HG02981 (cell line): Measurements from ENCODE around the gene ERCC6L2.

Experiments
- ATAC-seq: cut with Tn5 transposase; IDR thresholded peaks from one replicate; pipeline ENCODE4 v1.9.1; 2021; ENCODE audit warnings: mild to moderate bottlenecking, moderate library complexity; ENCODE audit not compliant: unreplicated experiment

Gene ERCC6L2

DNA sequence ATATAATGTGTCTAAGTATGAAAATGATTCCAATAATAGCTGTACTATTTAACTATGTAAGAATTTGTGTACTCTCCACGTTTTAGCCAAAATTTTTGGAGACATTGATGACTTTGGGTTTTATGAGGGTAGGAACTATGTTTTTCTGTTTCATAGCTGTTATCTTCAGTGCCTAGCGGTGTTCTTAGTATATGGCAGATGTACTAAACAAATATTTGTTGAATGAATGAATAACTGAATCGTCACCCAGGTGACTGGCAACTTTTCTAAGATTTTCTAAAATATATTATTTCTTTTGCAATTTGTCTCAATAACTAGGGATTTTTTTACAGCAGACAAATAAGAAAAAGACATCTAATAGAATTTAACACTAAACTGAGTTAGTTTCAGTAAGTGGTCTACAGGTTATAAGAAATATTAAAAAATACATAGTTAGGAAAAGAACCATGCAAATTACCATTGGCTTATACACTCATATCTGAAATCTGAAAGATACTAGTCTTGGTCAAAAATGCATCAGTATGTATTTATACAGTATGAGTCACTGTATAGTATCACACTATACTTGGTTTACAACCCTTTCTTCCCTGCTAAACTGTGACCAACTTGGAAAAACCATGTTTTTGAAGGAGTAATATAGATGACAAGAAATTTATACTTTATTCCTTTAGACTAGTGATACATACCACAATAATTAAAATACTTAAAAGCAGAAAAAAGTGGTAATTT is 10.5 kb upstream of the ERCC6L2 start:
- no peak for ATAC-seq

- ATAC-seq, result no peak
Observed at GRCh38 chr9:95870352-95870751, 5.1 kb upstream of the ERCC6L2 start.

- no peak for ATAC-seq
Observed at GRCh38 chr9:95870906-95871305, 4.6 kb upstream of the ERCC6L2 start.

GRCh38 chr9:95874303-95874988 is 1.0 kb upstream of the ERCC6L2 start:
- no peak for ATAC-seq

GRCh38 chr9:95874989-95875304 is 544 bp upstream of the ERCC6L2 start:
- no peak for ATAC-seq

DNA sequence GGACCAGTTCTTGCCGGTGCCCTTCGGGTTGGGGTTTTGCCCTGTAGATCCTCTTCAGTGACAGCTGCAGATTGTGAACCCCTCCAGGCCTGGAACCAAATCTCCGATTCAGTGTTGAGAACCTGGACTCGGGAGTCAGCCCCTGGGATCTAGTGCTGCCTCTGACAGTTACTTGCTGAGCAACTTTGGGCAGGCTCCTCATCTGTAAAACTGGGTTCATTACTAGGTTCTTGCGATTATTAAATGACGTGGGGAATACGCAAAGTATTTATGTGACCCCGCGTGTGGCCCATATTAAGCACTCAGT is 600 bp downstream of the ERCC6L2 start:
- ATAC-seq, result no peak

DNA sequence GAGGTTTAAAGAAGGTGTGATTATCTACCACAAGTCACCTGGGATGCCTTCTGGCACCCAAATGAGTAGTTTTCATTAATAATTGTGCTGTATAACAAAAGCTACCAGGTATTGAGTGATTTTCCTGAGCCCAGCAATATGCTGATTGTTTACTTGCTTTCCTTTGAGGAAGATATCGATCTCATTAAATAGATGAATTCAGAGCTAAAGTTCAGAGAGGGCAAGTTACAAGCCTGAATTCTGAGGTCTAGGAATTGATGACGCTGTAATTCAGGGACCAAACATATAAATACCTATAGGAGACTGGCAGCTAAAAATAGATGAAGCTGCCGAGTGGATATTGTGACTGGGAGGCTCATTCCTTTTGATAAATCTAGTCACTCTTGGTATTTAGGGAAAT is 1.1 kb downstream of the ERCC6L2 start:
- no peak for ATAC-seq

GRCh38 chr9:95877984-95878383 is 2.5 kb downstream of the ERCC6L2 start:
- no peak for ATAC-seq

- ATAC-seq, result no peak
Observed at GRCh38 chr9:95879591-95879990, 4.1 kb downstream of the ERCC6L2 start.

DNA sequence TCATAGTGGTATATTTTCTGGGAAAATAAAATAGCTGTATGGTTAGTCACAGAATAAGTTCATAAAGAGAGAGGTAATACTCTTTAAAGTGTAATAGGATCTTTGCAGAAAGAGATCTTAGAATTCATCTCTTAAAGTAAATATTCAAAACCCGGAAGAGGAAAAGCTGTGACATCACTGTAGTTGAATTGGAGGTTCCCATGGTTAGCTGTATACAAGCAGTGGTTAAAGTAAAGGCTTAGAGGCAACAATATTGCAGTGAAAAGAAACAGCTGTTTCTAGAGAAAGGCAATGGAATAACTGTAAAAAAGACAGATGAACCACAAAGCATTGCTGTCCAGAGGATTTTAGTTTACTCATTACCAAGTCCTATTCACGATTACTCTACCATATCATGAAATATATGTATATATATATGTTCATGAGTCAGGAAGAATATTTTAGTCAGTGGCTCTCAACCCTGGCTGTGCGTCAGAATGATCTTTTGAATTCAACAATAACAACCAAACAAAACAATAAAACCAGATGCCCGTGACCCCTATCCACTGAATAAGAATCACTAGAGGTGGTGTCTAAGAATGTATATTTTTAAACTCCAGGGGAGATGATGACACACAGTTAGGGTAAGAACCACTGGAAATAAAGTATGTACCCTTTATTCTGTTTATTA is 4.7 kb downstream of the ERCC6L2 start:
- ATAC-seq, result no peak

GRCh38 chr9:95887926-95888497 is 12.5 kb downstream of the ERCC6L2 start:
- no peak for ATAC-seq

DNA sequence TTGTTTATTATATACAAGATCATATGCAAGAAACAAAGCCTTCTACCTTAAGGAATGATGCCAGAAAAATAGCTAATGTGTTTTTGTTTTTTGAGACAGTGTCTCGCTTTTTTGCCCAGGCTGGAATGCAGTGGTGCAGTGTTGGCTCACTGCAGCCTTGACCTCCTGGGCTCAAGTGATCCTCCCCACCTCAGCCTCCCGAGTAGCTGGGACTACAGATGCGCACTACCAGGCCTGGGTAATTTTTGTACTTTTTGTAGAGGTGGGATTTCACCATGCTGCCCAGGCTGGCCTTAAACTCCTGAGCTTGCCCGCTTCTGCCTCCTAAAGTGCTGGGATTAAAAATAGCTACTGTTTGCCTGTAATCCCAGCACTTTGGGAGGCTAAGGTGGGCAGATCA is 15.1 kb downstream of the ERCC6L2 start:
- ATAC-seq, result no peak

DNA sequence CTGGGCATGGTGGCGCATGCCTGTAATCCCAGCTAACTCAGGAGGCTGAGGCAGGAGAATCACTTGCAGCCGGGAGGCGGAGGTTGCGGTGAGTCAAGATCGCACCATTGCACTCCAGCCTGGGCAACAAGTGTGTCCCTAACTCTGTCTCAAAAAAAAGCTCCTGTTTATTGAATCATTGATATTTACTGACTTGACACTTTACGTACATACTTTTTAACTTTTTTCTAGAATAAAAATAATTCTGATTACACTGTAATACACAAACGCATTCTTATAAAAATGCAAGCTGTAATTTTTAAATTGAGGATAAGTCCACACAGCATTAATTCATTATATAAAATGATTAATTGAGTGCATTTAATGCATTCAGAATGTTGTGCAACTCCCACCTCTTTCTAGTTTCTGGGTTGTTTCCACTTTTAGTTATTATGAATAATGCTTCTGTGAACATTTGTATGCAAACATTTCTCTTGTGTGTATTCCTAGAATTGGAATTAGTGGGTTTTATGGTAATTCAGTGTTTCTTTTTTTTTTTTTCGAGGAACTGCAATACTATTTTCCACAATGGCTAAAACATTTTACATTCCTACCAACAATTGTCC is 15.7 kb downstream of the ERCC6L2 start:
- ATAC-seq, result no peak

DNA sequence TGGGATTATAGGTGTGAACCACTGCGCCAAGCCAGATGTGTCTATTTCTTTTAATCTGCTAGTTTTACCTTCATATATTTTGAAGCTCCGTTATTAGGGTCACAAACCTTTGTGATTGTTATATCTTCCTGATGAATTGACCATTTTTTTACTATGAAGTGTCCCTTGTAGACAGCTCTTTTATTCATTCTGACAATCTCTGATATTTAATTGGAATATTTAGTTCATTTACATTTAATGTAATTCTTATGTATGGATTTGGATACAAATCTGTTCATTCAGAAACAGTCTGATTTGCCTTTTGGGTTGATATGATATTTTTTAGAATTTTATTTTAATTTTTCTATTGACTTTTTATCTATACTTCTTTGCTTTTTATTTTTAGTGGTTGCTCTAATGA is 17.2 kb downstream of the ERCC6L2 start:
- no peak for ATAC-seq

DNA sequence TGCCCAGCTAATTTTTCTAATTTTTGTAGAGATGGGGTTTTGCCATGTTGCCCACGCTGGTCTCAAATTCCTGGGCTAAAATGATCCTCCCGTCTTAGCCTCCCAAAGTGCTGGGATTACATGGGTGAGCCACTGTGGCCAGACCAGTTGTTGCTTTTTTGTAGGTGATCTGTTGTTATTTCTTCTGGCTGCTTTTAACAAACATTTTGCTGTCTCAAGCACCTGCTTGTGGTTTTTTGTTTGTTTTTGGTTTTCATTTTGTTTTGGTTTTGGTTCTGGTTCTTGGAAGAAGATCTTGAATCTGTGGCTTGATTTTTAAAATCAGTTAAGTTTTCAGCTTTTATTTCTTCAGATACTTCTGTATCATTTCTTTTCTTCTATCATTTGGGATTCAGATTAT is 21.1 kb downstream of the ERCC6L2 start:
- ATAC-seq, result no peak

DNA sequence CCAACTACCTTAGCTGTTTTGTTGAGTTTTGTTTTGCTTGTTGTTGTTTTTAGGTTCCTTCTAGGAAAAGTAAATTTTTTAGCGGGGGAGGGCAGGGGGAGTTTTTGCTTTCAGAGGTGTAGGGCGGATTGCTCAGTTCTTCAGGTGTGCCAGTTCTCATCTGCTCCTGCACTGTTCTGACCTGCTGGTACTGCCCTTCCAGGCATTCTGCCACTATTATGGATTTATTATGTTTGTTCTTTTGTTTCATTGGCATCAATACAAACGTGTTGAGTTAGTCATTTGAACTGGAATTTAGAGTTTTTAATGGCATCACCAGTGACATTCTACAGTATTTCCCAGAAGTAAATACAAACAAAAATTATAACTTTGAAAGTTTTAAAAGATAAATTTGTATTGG is 26.0 kb downstream of the ERCC6L2 start:
- ATAC-seq, result no peak

GRCh38 chr9:95903398-95903797 is 27.9 kb downstream of the ERCC6L2 start:
- ATAC-seq, result no peak

- ATAC-seq, result no peak
Observed at GRCh38 chr9:95907794-95908193, 32.3 kb downstream of the ERCC6L2 start.

- ATAC-seq, result no peak
Observed at GRCh38 chr9:95910023-95910707, 34.7 kb downstream of the ERCC6L2 start.

DNA sequence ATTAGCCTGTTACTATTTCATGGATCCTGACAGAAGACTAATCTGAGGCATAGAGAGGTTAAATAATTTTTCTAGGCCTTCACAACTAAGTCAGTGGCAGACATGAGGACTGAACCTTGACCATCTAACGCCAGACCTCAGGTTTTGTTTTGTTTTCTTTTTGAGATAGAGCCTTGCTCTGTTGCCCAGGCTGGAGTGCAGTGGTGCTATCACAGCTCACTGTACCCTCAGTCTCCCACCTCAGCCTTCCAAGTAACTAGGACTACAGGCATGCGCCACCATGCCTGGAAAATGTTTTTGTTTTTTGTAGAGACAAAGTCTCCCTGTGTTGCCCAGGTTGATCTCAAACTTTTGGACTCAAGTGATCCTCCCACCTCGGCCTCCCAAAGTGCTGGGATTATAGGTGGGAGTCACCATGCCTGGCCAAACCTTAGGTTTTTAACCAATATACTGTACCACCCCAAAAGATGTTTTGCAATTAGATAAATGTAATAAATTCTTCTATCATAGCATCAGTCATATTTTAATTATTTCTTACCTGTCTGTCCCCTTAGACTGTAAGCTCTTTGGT is 35.4 kb downstream of the ERCC6L2 start:
- ATAC-seq, result no peak

- ATAC-seq, result no peak
Observed at GRCh38 chr9:95912773-95913172, 37.3 kb downstream of the ERCC6L2 start.
